Thyroid gland (tissue), 4 donors: ENCODE results near the gene RAB23. TPM values are rescaled to one million over a fixed set of nuclear protein-coding genes. Genes with fewer than 3 reads are reported as not detected.

Experiments used
- DNase-seq, 2 donors: peaks; one replicate each; pipeline ENCODE4 v3.0.0-alpha.2; 2019
- H3K27ac ChIP-seq, 3 donors: fragments of 200-600 bp; sonication (generic); 1 replicate in 2 of 3; 2 replicates in 1 of 3; pipeline ENCODE4 v1.5.1; 2016 to 2019; ENCODE audit warnings: mild to moderate bottlenecking in 1 of 3, moderate library complexity in 1 of 3
- H3K27me3 ChIP-seq: fragments of 200-600 bp; sonication (generic); one replicate; pipeline ENCODE4 v1.5.1; 2019
- H3K36me3 ChIP-seq, 2 donors: fragments of 200-600 bp; sonication (generic); one replicate each; pipeline ENCODE4 v1.5.1; 2016 to 2019
- H3K4me1 ChIP-seq, 2 donors: fragments of 200-600 bp; sonication (generic); one replicate each; pipeline ENCODE4 v1.5.1; 2017 to 2019
- H3K4me3 ChIP-seq, 3 donors: fragments of 200-600 bp; sonication (generic); replicated peaks in 1 of 3; 1 replicate in 2 of 3; 2 replicates in 1 of 3; pipeline ENCODE4 v1.5.1; 2016; ENCODE audit warnings: mild to moderate bottlenecking in 1 of 3
- H3K9me3 ChIP-seq: fragments of 200-600 bp; sonication (generic); one replicate; pipeline ENCODE4 v1.5.1; 2017
- POLR2A ChIP-seq, 2 donors: fragments of 450-650 bp; IDR thresholded peaks; one replicate each; pipeline ENCODE4 v1.6.1; 2017; ENCODE audit warnings: antibody characterized with exemption in 2 of 2, mild to moderate bottlenecking in 2 of 2, moderate library complexity in 1 of 2
- WGBS, 2 donors: methylation state at CpG; one replicate each; pipeline ENCODE4 v1.1.5; 2017; 5-methylcytosine and 5-hydroxymethylcytosine counted together
- intact Hi-C: fragments of 100-400 bp; cut with DNase I; formaldehyde crosslinking; loops from one replicate; pipeline ENCODE4 v1.15.1; 2023
- total RNA-seq, 4 donors: library from RNA; depleted of rRNA; stranded (reverse); fragments of >200 nt; gene quantifications; one replicate each; pipeline ENCODE4 v1.2.3, GENCODE V29; 2016
- TF ChIP-seq, protein P1 (sequence below), 6 experiments: fragments of 200-600 bp in 3 of 6; fragments of 450-650 bp in 3 of 6; sonication (generic) in 3 of 6; IDR thresholded peaks; one replicate each; pipeline ENCODE4 v1.5.1; 2016 to 2019; ENCODE audit warnings: antibody characterized with exemption in 6 of 6, mild to moderate bottlenecking in 2 of 6, inconsistent platforms in 1 of 6, moderate library complexity in 1 of 6

The RAB23 gene
- total RNA-seq, 4 donors from 2014 or later: 19.6 to 38.9 (median 27.9) TPM

DNA sequence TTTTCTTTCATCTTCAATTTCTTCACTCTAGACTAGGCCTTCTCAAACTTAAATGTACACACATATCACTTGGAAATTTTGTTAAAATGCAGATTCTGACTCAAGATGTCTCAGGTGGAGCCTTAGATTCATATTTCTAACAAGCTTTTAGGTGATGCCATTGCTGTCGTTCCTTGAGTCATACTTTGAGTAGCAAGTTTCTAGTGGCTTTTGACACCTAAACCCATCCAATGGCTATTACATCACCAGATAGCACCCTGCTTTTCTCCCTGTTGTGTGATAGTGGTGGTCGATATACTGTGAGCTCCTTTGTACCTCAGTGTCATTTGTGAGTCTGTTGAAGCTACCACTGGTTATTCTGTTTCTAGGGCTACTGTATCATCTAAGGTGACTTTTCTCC lies 84.8 kb downstream of the RAB23 start:
- H3K36me3 ChIP-seq: peaks cover 5 to 15% of the 10 kb centered on the region in 2 donors

More for the DNA sequence above, 84.8 kb downstream of the RAB23 start:
- H3K4me1 ChIP-seq: no peaks in the 10 kb centered on the region
- no peaks in the 10 kb centered on the region for H3K27me3 ChIP-seq
- no peak for TF ChIP-seq POLR2A (IDR thresholded peaks at IDR 0.05)
- TF ChIP-seq, protein P1, sequence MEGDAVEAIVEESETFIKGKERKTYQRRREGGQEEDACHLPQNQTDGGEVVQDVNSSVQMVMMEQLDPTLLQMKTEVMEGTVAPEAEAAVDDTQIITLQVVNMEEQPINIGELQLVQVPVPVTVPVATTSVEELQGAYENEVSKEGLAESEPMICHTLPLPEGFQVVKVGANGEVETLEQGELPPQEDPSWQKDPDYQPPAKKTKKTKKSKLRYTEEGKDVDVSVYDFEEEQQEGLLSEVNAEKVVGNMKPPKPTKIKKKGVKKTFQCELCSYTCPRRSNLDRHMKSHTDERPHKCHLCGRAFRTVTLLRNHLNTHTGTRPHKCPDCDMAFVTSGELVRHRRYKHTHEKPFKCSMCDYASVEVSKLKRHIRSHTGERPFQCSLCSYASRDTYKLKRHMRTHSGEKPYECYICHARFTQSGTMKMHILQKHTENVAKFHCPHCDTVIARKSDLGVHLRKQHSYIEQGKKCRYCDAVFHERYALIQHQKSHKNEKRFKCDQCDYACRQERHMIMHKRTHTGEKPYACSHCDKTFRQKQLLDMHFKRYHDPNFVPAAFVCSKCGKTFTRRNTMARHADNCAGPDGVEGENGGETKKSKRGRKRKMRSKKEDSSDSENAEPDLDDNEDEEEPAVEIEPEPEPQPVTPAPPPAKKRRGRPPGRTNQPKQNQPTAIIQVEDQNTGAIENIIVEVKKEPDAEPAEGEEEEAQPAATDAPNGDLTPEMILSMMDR (IDR thresholded peaks at IDR 0.05): no peak
- H3K27ac ChIP-seq: no peak overlapping the region
- intact Hi-C loops: no loop called here
- 91 to 95% methylated on average over 2 of the region's 2 CpGs for WGBS, 2 donors
- H3K9me3 ChIP-seq: no peaks in the 10 kb centered on the region
- DNase-seq: no peak
- H3K4me3 ChIP-seq: no peak overlapping the region

Other genes with a start within 250 kb of the RAB23 start
- 10 to 100 TPM in 2 of 4 donors, 1 to 10 TPM in 2; 9.1 to 16.8 (median 11.0) TPM for gene KIAA1586, start 175.6 kb downstream of the RAB23 start, total RNA-seq
- 100 to 1,000 TPM in 1 of 4 donors, 10 to 100 TPM in 3; 71.7 to 126 (median 85.6) TPM for gene ZNF451, start 132.1 kb downstream of the RAB23 start, total RNA-seq
- gene BAG2, start 50.0 kb downstream of the RAB23 start, total RNA-seq: 10 to 100 TPM in 3 of 4 donors, 1 to 10 TPM in 1; 9.5 to 11.5 (median 10.9) TPM
- gene PRIM2, start 95.3 kb upstream of the RAB23 start, total RNA-seq: 10 to 100 TPM; 11.0 to 16.2 (median 13.3) TPM